ENCODE measurements around the gene PTGR3. TPM values are rescaled to one million over a fixed set of nuclear protein-coding genes. Genes with fewer than 3 reads are reported as not detected.

Gene PTGR3
- total RNA-seq, 1 experiment from 2014 or later = 9.3 TPM

GRCh38 chr18:75183524-75183923 lies 25.4 kb downstream of the PTGR3 start:
- H3K4me3 Mint-ChIP-seq (ENCODE audit: unreplicated experiment) = no peak overlapping the region
- DNase-seq = peak in 1 of 2 experiments; percentile 6
- Histone ChIP-seq H3K36me3 (ENCODE audit: control insufficient read depth, insufficient read depth, low read length) (no peaks in the 10 kb centered on the region), H3K4me1 (no peaks in the 10 kb centered on the region), H3K9me3 (no peaks in the 10 kb centered on the region), H3K27me3 (replicated peaks; ENCODE audit: control insufficient read depth, insufficient read depth, low read length) (no peaks in the 10 kb centered on the region), H3K4me3 (ENCODE audit: low read depth, low read length) (no peak overlapping the region)
- intact Hi-C loops (cut with micrococcal nuclease; ENCODE audit: unreplicated experiment) = no loop called here
- no peaks in the 10 kb centered on the region for H3K36me3 Mint-ChIP-seq (ENCODE audit: insufficient read depth, unreplicated experiment)
- no peak overlapping the region for H3K27ac Mint-ChIP-seq (ENCODE audit: unreplicated experiment)
- POLR2A ChIA-PET = no interaction called here
- H3K4me1 Mint-ChIP-seq (ENCODE audit: low read depth, unreplicated experiment) = no peaks in the 10 kb centered on the region
- peaks cover 3% of the 10 kb centered on the region for H3K27me3 Mint-ChIP-seq (ENCODE audit: insufficient read depth, unreplicated experiment)
- CTCF ChIA-PET = no interaction called here
- no TSS peak for BruUV-seq (replicated peaks)
- TF ChIP-seq CTCF (IDR thresholded peaks at IDR 0.05; ENCODE audit: insufficient read depth in 1 of 2, low read depth in 1 of 2, low read length in 1 of 2, severe bottlenecking in 1 of 2, unreplicated experiment in 1 of 2) = no peak
- H3K9me3 Mint-ChIP-seq (ENCODE audit: unreplicated experiment) = peaks cover 11% of the 10 kb centered on the region

- no peak overlapping the region for H3K4me3 Mint-ChIP-seq (ENCODE audit: unreplicated experiment)
- intact Hi-C loops (cut with micrococcal nuclease; ENCODE audit: unreplicated experiment) = no loop called here
- H3K36me3 Mint-ChIP-seq (ENCODE audit: insufficient read depth, unreplicated experiment) = no peaks in the 10 kb centered on the region
- peaks cover 3% of the 10 kb centered on the region for H3K27me3 Mint-ChIP-seq (ENCODE audit: insufficient read depth, unreplicated experiment)
- no peak overlapping the region for H3K27ac Mint-ChIP-seq (ENCODE audit: unreplicated experiment)
- Histone ChIP-seq H3K4me3 (ENCODE audit: low read depth, low read length) (no peak overlapping the region), H3K27me3 (replicated peaks; ENCODE audit: control insufficient read depth, insufficient read depth, low read length) (no peaks in the 10 kb centered on the region), H3K4me1 (no peaks in the 10 kb centered on the region), H3K36me3 (ENCODE audit: control insufficient read depth, insufficient read depth, low read length) (no peaks in the 10 kb centered on the region), H3K9me3 (no peaks in the 10 kb centered on the region)
- no peak for DNase-seq
- H3K4me1 Mint-ChIP-seq (ENCODE audit: low read depth, unreplicated experiment) = no peaks in the 10 kb centered on the region
- ChIA-PET POLR2A (no interaction called here), CTCF (no interaction called here)
- peaks cover 11% of the 10 kb centered on the region for H3K9me3 Mint-ChIP-seq (ENCODE audit: unreplicated experiment)
- no peak for TF ChIP-seq CTCF (IDR thresholded peaks at IDR 0.05; ENCODE audit: insufficient read depth in 1 of 2, low read depth in 1 of 2, low read length in 1 of 2, severe bottlenecking in 1 of 2, unreplicated experiment in 1 of 2)
- no TSS peak for BruUV-seq (replicated peaks)
Observed at GRCh38 chr18:75179819-75180600, 28.9 kb downstream of the PTGR3 start.

DNA sequence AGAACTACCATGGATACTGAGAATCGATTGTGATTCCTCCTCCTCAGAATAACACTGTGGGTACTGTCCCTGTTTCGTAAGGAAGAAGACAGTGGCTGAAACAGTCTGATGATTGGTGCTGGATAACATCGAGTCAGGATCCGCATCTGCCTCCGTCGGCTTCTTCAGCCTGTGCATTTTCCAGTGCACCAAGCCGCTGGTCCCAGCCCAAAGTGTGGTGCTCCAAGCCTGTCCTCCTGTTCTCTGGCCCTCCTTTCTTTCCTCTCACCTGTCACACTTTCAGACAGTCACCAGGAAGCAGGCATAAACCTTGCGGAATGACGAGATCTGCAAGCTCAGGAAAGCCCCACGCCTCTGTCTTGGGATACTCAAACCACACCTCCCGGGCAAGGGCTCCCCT lies 30.6 kb downstream of the PTGR3 start:
- Mint-ChIP-seq H3K27ac (ENCODE audit: unreplicated experiment) (no peak overlapping the region), H3K36me3 (ENCODE audit: insufficient read depth, unreplicated experiment) (no peaks in the 10 kb centered on the region), H3K4me3 (ENCODE audit: unreplicated experiment) (no peak overlapping the region), H3K4me1 (ENCODE audit: low read depth, unreplicated experiment) (no peaks in the 10 kb centered on the region), H3K27me3 (ENCODE audit: insufficient read depth, unreplicated experiment) (peaks cover 3% of the 10 kb centered on the region), H3K9me3 (ENCODE audit: unreplicated experiment) (peaks cover 11% of the 10 kb centered on the region)
- H3K9me3 ChIP-seq = no peaks in the 10 kb centered on the region
- ChIA-PET CTCF (no interaction called here), POLR2A (no interaction called here)
- BruUV-seq (replicated peaks) = no TSS peak
- no peak for DNase-seq
- TF ChIP-seq CTCF (IDR thresholded peaks at IDR 0.05; ENCODE audit: insufficient read depth in 1 of 2, low read depth in 1 of 2, low read length in 1 of 2, severe bottlenecking in 1 of 2, unreplicated experiment in 1 of 2) = no peak
- H3K4me3 ChIP-seq (ENCODE audit: low read depth, low read length) = no peak overlapping the region
- no peaks in the 10 kb centered on the region for H3K36me3 ChIP-seq (ENCODE audit: control insufficient read depth, insufficient read depth, low read length)
- no peaks in the 10 kb centered on the region for H3K27me3 ChIP-seq (replicated peaks; ENCODE audit: control insufficient read depth, insufficient read depth, low read length)
- H3K4me1 ChIP-seq = no peaks in the 10 kb centered on the region
- intact Hi-C loops (cut with micrococcal nuclease; ENCODE audit: unreplicated experiment) = no loop called here
